HG03565 (cell line): ENCODE measurements around the gene ST6GALNAC4.

ENCODE experiments used
- ATAC-seq: cut with Tn5 transposase; IDR thresholded peaks from one replicate; pipeline ENCODE4 v1.9.1; 2021; ENCODE audit warnings: mild to moderate bottlenecking, moderate library complexity; ENCODE audit not compliant: unreplicated experiment

ST6GALNAC4 gene

DNA sequence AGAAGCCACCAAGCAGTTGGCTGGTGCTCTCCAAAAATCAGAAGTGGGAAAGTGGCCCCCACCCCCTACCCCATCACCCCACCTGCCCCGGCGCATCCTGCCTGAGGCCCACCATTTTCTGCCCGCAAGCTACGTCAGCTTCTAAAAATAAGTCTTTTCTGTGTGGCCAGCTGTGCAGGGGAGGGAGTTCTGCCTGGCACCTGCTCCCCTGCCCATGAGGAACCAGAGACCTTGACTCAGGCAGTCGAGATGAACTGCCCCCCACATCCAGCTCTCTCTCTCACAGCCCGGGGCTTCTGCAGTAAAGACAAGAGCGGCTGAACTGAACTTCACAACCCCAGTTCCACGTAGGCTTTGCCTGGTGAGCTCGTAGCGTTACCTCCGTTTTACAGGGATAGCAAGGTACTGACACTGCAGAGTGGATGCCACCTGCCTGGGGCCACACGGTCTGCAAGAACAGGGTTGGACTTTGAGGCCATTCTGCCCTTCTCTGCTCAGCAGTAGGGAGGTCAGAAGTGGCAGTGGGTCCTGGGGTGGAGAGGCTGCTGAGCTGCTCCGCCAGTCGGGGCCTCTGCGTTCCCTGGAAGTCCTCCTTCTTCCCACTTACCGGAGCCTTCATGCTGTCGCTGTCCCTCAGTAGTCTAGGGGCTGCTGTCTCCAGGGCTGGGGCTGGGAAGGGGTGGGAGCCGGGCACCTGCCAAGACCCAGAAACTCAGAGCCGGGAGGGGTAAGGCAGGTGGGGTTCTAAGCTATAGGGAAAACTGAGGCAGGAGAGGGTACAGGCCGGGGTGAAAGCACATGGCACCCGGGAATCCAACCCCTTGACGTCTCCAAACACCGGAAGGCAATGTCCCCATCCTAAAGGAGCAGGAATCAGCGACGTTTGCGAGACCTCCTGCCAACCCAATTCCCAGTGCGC lies 781 bp downstream of the ST6GALNAC4 start:
- ATAC-seq = no peak

DNA sequence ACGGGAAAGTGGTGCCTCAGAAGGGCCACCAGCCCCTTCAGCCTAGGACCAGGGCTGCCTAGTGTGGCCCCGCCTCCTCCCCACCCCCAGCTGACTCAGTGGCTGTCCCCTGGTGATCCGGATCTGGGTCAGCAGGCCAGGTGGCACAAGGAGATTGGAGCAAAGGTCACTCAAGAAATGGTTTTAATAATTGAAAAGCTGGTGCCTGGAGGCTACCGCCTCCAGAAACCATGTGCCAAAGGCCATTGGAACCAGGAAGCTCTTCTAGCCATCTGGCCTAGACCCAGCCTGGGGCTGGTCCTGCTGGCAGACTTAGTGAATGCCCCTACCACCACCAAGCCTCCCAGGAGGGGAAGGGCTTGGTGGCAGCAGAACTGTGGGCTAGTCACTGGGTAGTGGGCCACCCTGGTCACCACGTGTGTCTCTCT lies 1.5 kb downstream of the ST6GALNAC4 start:
- no peak for ATAC-seq

DNA sequence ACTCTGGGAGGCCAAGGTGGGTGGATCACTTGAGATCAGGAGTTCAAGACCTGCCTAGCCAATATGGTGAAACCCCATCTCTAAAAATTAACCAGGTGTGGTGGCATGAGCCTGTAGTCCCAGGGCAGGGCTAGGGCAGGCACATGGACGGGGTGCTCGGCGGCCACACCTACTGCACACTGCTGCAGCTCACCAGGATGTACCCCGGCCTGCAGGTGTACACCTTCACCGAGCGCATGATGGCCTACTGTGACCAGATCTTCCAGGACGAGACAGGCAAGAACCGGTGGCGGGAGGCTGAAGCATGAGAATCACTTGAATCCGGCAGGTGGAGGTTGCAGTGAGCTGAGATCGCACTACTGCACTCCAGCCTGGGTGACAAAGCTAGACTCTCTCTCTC lies 3.2 kb downstream of the ST6GALNAC4 start:
- ATAC-seq = no peak

DNA sequence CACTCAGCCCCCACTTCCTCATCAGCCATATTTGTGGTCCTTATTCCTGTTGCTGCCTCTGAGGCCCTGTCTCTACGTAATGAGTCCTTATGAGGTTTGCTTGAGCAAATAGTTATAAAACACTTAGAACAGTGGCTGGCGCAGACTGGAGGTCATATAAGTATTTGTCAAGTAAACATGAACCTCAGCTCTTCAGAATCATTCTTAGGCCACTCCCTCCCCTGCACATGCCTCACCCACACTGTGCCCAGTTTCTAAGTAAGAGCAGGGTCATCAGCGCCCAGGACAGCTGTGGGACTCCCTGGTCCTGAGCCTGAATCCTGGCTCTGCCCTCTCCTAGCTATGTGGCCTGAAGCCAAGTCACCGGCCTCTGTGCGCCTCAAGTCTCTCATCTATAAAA lies 4.0 kb downstream of the ST6GALNAC4 start:
- no peak for ATAC-seq

DNA sequence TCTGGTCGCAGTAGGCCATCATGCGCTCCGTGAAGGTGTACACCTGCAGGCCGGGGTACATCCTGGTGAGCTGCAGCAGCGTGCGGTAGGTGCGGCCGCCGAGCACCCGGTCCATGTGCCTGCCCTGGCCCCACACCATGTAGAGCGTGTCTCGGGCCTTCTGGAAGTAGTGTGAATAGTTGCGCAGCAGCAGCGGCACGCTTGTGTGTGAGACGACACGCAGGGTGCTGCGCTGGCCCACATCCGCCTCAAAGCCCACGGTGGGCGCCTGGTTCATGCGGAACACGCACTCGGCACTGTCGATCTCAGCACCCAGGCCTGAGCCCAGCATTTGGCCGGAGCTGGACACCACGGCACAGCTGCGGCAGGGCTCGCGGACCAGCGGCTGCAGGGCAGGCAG lies 4.5 kb downstream of the ST6GALNAC4 start:
- no peak for ATAC-seq

DNA sequence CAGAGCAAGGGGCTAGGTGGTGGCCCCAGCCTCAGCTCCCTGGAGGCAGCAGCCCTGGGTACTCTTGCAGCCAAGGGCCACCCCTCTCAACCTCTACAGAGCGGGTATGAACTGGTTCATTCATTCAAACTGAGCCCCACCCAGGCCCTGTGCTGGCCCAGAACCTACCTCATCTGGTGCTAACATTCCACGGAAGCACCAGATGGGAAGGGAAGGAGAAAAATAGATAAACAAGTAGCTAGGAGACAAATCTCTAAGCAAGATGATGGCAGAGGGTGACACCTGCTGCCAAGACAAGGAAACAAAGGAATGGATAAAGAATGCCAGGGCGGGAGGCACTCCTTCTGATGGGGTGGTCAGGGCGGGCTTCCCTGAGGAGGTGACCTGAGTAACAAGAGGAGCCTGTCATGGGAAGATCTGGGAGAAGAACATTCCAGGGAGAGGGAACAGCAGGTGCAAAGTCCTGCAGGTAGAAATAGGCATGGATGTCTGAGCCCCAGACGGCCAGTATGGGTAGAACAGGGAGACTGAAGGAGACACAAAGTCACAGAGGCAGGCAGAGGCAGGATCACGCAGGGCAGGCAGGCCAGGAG lies 6.1 kb downstream of the ST6GALNAC4 start:
- no peak for ATAC-seq

DNA sequence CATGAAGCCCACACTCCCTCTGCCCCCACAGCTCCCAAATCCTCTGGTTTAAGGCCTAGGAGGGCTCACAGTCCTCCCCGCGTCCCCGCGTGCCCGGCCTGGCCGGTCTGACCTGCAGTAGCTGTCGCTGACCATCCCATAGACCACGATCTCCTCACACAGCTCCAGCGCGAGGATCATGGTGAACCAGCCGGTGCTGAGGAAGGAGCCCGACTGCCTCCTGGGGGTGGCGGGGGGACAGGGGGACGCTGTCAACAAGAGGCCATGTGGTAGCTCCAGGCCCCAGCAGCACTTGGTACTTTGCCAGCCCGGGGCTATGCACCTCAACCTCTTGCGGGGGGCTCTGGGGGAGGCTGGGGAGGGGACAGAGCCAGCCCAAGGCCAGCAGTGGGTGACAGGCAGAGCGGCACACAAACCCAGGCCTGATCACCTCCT lies 7.0 kb downstream of the ST6GALNAC4 start:
- ATAC-seq = no peak

DNA sequence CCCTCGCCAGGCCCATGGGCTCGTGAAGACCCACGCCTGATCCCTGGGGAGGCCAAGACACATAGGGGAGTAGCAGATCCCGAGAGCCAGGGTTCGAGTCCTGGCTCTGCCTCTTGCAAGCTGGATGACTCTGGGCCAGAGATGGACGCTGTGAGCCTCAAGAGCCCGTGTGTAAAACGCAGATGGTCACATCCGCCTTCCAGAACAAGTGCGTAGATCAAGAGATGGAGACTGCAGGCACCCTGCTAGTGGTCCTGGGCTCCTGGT lies 8.2 kb downstream of the ST6GALNAC4 start:
- no peak for ATAC-seq

DNA sequence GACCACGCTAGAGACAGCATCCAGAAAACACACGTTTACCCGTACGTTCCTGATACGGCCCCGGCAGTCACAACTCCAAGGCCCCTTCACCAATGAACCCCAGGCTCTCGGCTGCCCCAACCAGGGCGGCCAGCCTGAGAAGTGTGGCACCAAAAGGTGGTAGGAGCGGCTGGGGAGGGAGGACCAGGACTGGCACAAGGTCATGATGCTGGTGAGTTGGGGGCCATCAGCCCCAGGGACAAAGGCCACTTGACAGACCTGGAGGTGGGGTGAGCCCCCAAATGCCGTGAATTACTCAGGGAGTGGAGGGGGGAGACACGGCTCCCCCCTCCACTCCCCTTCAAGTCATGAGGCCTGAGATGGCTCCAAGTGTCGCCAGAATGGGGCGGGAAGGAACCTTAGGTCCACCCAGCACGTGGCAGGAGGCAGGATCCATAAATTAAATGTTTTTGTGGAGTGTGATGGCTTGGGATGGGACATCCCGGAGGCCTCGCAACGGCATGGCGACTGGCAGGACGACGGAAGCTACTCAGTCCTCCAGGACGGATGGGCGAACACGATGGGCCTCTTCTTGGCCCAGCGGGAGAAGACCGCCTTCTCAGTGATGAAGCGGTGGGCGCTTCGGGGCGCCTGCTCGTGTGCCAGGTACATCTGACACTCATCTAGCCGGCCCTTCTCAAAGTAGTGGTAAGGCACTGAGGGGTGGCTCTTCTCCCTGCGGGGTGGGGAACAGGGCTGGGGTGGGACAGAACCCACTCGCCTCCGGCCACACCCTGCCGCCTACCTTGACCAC lies 8.8 kb downstream of the ST6GALNAC4 start:
- no peak for ATAC-seq

DNA sequence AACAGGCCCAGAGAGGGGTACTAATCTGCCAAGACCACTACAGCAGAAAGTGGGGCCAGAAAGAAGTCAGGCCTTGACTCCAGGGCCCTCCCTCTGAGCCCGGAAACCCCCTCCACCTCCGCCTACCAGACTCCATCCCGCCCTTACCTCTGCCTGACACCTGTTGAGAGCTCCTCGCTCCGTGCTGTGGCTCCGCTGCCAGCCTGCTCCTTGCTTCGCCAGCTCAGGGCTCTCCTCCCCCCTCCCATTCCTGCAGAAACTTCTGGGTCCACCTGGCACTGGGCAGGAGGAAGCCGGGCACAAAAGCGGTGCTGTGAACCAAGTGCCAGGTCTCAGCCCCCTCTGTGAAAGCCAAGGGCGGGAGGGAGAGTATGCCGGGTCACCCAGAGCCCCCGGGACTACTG lies 11.1 kb downstream of the ST6GALNAC4 start:
- ATAC-seq = no peak

DNA sequence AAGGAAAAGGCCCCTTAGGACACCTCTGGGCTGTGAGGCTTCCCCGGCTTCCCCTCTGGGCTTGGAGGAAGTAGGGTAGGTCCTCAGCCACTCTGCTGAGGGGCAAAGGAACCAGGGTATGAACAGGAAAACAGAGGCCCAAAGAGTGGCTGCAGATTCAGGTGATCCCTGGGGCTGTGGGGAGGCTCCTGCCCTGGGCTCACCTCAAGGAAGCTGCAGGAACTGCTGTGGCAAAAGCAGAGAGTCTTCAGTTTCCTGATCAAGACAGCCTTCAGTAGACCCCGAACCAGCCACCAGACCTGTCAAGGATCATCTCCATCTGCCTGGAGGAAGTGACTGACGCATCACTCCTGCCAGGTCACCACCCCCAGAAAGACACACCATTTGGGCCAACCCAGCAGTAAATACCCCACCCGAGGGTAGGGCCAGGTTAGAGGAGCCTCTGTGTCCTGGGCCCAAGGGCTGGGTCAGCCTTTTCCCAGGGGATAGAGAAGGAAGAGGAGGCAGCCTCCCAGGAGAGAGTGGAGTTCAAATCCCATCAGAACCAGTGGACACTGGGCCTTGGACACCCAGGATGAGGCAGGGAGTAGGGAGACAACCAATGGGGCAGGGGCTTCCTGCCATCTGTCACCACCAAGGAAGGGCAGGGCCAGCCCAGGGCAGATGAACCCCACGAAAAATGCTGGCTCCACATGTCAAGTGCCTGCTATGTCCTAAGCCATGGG lies 11.7 kb downstream of the ST6GALNAC4 start:
- ATAC-seq = no peak

DNA sequence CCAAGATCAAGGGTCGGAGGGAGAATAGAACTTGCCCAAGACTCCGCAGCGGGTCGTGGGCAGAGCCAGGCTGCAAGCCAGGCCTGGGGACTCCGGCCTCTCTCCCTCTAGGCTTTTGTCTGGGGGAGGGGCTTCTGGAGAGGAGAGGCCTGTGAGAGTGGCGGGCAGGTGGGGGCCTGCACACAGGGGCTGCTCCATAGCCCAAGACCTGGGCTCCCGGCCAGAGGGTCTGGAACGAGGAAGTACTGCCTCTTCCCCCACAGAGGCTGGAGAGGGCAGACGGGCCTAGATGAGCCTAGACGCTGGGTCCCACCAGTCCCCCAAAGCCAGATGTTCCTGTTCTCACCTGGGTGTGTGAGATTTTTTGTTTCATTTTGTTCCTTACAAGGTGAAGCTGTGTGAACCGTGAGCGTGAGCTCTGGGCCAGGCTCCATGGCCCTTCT lies 12.3 kb downstream of the ST6GALNAC4 start:
- no peak for ATAC-seq

DNA sequence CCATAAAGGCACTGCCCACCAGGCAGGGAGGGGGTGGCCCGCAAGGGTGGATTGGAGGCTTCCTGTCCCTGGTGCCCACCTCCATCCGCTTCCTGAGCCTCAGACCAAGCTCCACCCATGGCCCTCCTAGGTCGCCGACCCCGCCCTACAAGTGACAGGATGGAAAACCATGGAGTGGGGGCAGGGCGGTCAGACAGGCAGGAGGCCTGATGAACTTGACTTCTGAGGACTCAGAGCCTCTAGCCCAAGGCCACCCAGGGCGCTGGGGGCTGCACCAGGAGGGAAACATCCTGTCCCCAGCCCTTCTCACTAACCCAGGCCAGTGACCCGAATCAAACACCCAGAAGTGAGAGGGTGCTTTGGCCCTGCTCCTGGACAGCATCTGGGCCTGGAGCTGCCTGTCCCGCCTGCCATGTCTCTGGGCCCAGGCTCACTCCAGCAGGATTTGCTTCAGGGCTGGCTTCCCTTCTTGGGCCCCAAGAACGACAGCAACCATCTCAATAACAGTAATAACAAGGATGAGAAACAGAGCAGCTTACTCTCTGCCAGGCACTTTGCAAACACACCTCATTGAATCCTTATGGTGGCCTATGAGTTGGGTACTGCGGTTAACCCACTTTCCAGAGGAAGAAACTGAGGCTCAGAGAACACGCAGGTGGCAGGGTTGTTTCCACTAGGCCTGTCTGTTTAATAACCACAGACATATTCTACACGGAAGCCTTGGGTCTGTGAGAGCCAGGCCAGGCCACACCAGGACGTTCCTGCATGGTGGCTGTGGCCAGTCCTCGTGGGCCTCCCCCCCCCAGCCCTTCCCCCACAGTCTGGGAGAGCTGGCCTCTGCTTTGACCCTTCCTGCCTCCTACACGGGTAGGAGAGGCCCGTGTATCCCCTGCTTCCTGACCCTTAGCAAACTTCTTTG lies 13.0 kb downstream of the ST6GALNAC4 start:
- no peak for ATAC-seq

DNA sequence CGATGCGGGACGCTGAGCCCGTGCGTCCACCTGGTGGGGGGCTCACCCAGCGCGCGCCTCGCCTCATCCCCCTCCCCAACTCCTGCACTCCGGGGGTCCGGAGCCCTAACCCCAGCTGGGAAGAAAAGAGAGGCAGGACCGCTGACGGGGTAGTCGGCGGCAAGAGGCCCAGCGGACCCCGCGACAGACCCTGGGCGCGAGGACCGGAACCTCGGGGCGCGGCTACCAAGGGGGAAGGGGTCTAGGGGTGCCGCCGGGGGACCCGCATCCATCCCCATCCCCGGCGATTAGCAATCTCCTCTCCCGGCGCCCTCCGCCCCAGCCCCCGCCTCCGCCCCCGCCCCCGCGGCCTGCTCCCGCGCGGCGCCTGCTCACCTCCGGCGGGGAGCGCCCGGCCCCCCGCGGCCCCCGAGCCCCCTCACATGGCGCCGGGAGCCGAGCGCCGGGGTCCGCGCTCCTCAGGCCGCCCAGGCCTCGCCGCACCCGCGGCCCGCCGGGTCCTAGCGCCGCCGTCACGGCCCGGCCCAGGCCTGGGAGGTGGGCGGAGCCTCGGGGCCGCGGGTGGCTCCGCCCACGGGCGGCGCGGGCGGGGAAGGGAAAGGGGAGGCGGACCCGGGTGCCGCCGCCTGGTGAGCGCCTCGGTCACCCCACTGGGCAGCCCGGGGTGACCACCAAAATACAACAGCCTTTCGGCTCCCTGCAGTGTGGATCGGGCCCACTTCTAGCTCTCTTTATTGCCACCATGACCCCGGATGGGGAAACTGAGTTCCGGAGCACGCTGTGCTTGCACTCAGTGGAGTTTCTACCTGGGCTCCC lies 17.5 kb downstream of the ST6GALNAC4 start, which contains the start of gene ST6GALNAC6:
ST6GALNAC6 (minus strand) TSS at position 476 of the 816 bp plus-strand sequence. CDS start 1,622 bp downstream, outside the sequence.
- no peak for ATAC-seq

DNA sequence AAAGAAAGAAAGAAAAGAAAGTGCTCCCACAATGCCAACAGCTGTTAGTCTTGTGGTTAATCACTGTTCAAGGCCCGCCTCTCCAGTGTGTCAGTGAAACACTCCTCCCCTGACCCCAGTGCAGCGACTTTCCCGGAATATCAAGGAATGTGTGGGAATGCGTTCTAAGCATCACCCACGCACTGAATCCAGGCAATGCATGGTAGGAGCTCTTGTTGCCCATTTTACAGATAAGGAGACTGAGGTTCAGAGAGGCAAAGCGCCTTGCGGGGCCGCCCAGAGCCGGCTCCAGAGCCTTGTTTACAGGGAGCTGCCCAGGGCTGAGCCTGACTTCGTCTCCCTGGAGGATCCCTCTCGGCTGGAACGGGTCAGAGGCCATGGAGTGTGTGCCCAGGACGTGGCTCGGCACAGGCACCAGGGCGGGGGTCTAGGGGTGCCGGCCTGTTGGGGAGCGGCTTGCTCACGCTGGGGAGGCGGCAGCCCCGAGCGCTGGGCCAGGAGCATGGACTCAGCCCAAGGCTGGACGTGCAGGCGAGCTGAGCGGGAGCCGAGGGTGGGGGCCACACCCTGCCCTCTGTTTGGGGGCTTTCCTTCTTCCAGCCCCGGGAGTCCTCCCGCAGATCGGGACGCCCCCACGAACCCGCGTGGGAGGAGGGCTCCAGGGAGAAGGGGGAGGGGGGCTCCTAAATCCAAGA lies 18.3 kb downstream of the ST6GALNAC4 start:
- no peak for ATAC-seq

DNA sequence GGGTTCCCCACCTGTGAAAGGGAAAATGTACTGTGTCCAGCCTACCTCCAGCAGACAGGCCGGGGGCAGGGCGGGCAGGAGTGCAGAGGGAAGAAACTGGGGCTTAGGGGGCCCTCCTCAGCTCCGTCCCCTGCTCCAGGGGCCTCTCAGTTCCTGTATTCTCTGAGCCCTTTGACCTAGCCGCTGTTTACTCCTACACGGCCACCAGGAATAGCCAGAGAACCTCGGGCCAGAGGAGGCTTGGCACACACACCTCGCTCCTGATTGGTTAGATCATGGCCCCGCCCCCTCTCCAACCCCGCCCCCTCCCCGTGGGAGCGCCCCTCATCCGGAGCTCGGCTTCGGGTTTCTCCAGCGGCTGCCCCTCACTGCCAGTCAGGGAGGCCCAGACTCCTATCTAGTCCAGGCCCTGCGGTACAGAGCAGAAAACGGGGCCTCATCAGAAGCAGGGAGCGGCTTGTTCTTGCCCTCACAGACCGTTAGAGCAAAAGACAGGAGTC lies 19.6 kb downstream of the ST6GALNAC4 start:
- ATAC-seq = no peak

DNA sequence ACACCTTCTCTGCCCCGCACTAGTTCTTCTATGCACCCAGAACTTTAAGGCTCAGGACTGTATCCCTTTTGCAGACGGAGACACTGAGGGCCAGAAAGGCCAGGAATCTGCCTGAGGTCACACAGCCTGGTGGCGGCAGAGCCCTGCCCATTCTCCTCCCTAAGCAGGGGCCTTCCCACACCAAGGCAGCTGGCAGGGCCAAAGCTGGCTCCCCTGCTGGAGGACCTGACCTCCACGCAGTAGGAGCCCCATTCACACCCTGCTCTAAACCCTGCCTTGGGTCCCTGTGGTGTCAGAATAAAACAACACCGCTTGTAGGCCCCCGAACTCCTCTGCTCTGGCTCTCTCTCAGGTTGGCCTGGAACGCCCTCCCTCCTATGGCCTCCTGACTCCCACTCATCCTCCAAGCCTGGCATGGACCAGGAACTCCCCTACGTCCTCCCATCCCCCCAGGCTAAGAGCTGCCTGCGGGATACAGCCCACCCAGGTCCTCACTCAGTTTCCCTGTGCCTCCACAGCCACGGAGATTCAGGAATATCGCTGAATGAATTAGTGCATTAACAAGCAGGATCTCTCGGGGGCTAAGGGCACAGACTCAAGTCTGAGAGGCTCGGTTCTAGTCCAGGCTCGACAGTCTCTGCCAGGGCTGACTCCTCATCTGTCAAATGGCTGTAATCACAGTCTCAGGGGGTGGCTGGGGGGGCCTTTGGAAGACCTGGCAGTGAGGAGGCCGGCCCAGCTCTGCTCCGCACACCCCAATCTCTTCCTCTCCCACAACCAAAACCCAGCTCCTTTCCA lies 20.2 kb downstream of the ST6GALNAC4 start:
- no peak for ATAC-seq
